Karpas-422 (cell line): Measurements from ENCODE around the gene LRRC8D. TPM values are rescaled to one million over a fixed set of nuclear protein-coding genes. Genes with fewer than 3 reads are reported as not detected.

Experiments
- DNase-seq: peaks from one replicate; pipeline ENCODE4 v3.0.0-alpha.2; 2015
- H2AFZ ChIP-seq: fragments of 200-600 bp; sonication (generic); 2 replicates; pipeline ENCODE4 v1.6.1; 2014; ENCODE audit warnings: antibody characterized with exemption, low read length, mixed read lengths
- H3K27ac ChIP-seq: fragments of 200-600 bp; sonication (generic); 2 replicates; pipeline ENCODE4 v1.5.1; 2014; ENCODE audit warnings: mild to moderate bottlenecking, low read length, moderate library complexity
- H3K27me3 ChIP-seq: fragments of 200-600 bp; sonication (generic); 2 replicates; pipeline ENCODE4 v1.6.1; 2014; ENCODE audit warnings: low read length, mixed read lengths
- H3K36me3 ChIP-seq: fragments of 200-600 bp; sonication (generic); 2 replicates; pipeline ENCODE4 v1.6.1; 2014; ENCODE audit warnings: low read length, mixed read lengths; ENCODE audit not compliant: insufficient read depth
- H3K4me1 ChIP-seq: fragments of 200-600 bp; sonication (generic); 2 replicates; pipeline ENCODE4 v1.6.1; 2014; ENCODE audit warnings: mild to moderate bottlenecking, low read length, mixed read lengths
- H3K4me2 ChIP-seq: fragments of 200-600 bp; sonication (generic); 2 replicates; pipeline ENCODE4 v1.6.1; 2014; ENCODE audit warnings: low read length, low read depth, mild to moderate bottlenecking; ENCODE audit not compliant: poor library complexity, severe bottlenecking
- H3K4me3 ChIP-seq: fragments of 200-600 bp; sonication (generic); 2 replicates; pipeline ENCODE4 v1.5.1; 2014; ENCODE audit warnings: mild to moderate bottlenecking, antibody characterized with exemption, low read length, mixed read lengths
- H3K79me2 ChIP-seq: fragments of 200-600 bp; sonication (generic); 2 replicates; pipeline ENCODE4 v1.6.1; 2014; ENCODE audit warnings: mild to moderate bottlenecking, low read length, mixed read lengths
- H3K9ac ChIP-seq: fragments of 200-600 bp; sonication (generic); 2 replicates; pipeline ENCODE4 v1.6.0; 2014; ENCODE audit warnings: low read length
- H3K9me2 ChIP-seq: fragments of 200-600 bp; sonication (generic), shearing (Covaris generic); replicated peaks from 2 replicates; pipeline ENCODE4 v1.6.0; 2014; ENCODE audit warnings: mild to moderate bottlenecking, low read length, moderate library complexity; ENCODE audit not compliant: insufficient read depth
- H3K9me3 ChIP-seq: fragments of 300-700, 200-600 bp; sonication (generic); 2 replicates; pipeline ENCODE4 v1.6.1; 2014; ENCODE audit warnings: low read length, mixed read lengths
- H4K20me1 ChIP-seq: fragments of 200-600 bp; sonication (generic); 2 replicates; pipeline ENCODE4 v1.6.1; 2014; ENCODE audit warnings: mild to moderate bottlenecking, antibody characterized with exemption, low read length, low read depth; ENCODE audit not compliant: insufficient read depth
- total RNA-seq: library from RNA; depleted of rRNA; stranded (reverse); fragments of >200 nt; shearing (Covaris generic); gene quantifications from 2 replicates; pipeline ENCODE4 v1.2.3, GENCODE V29; 2014; ENCODE audit warnings: low replicate concordance

Gene LRRC8D
- total RNA-seq, 1 experiment from 2014 or later = 48.9 TPM

GRCh38 chr1:89882348-89883029 is 61.7 kb downstream of the LRRC8D start:
- no peak overlapping the region for H3K4me2 ChIP-seq
- peaks cover 5% of the 10 kb centered on the region; the same call in 1 of the 2 replicates for H3K9me3 ChIP-seq
- H3K79me2 ChIP-seq = peaks cover 97% of the 10 kb centered on the region
- no peaks in the 10 kb centered on the region for H4K20me1 ChIP-seq
- DNase-seq = no peak
- no peak overlapping the region for H3K9ac ChIP-seq
- H2AFZ ChIP-seq = no peak overlapping the region
- H3K4me1 ChIP-seq = no peaks in the 10 kb centered on the region
- H3K4me3 ChIP-seq = no peak overlapping the region
- peaks cover 39% of the 10 kb centered on the region for H3K36me3 ChIP-seq
- no peaks in the 10 kb centered on the region for H3K27me3 ChIP-seq
- no peaks in the 10 kb centered on the region for H3K9me2 ChIP-seq
- no peak overlapping the region for H3K27ac ChIP-seq

GRCh38 chr1:89883030-89883379 is 62.2 kb downstream of the LRRC8D start:
- Histone ChIP-seq H2AFZ (no peak overlapping the region), H3K27ac (no peak overlapping the region), H3K27me3 (no peaks in the 10 kb centered on the region), H4K20me1 (no peaks in the 10 kb centered on the region), H3K4me3 (no peak overlapping the region), H3K9ac (no peak overlapping the region), H3K4me2 (no peak overlapping the region), H3K9me2 (no peaks in the 10 kb centered on the region), H3K9me3 (peaks cover 5% of the 10 kb centered on the region; the same call in 1 of the 2 replicates), H3K79me2 (peaks cover 97% of the 10 kb centered on the region), H3K4me1 (no peaks in the 10 kb centered on the region), H3K36me3 (peaks cover 34% of the 10 kb centered on the region)
- DNase-seq = no peak

GRCh38 chr1:89884718-89885596 is 64.1 kb downstream of the LRRC8D start:
- no peaks in the 10 kb centered on the region for H4K20me1 ChIP-seq
- no peak overlapping the region for H3K4me2 ChIP-seq

GRCh38 chr1:89887270-89887669 is 66.4 kb downstream of the LRRC8D start:
- Histone ChIP-seq H3K27ac (no peak overlapping the region), H3K9me3 (no peaks in the 10 kb centered on the region), H3K9me2 (no peaks in the 10 kb centered on the region), H3K4me1 (no peaks in the 10 kb centered on the region), H3K9ac (no peak overlapping the region), H3K27me3 (no peaks in the 10 kb centered on the region), H4K20me1 (no peaks in the 10 kb centered on the region), H3K4me3 (no peak overlapping the region), H3K4me2 (no peak overlapping the region), H3K36me3 (no peaks in the 10 kb centered on the region), H2AFZ (no peak overlapping the region), H3K79me2 (peaks cover 91% of the 10 kb centered on the region)
- no peak for DNase-seq

More at GRCh38 chr1:89884718-89885596, 64.1 kb downstream of the LRRC8D start:
- no peak overlapping the region for H3K4me3 ChIP-seq
- DNase-seq = no peak
- no peak overlapping the region for H2AFZ ChIP-seq
- H3K9me3 ChIP-seq = peaks cover 5% of the 10 kb centered on the region; the same call in 1 of the 2 replicates
- no peaks in the 10 kb centered on the region for H3K4me1 ChIP-seq
- no peak overlapping the region for H3K27ac ChIP-seq
- peaks cover 20% of the 10 kb centered on the region for H3K36me3 ChIP-seq
- no peak overlapping the region for H3K9ac ChIP-seq
- H3K27me3 ChIP-seq = no peaks in the 10 kb centered on the region
- peaks cover 93% of the 10 kb centered on the region for H3K79me2 ChIP-seq
- no peaks in the 10 kb centered on the region for H3K9me2 ChIP-seq

GRCh38 chr1:89887713-89888112 is 66.9 kb downstream of the LRRC8D start:
- Histone ChIP-seq H3K4me1 (no peaks in the 10 kb centered on the region), H3K36me3 (no peaks in the 10 kb centered on the region), H3K9me3 (no peaks in the 10 kb centered on the region), H3K4me3 (no peak overlapping the region), H3K4me2 (no peak overlapping the region), H3K27ac (no peak overlapping the region), H3K9me2 (no peaks in the 10 kb centered on the region), H3K79me2 (peaks cover 90% of the 10 kb centered on the region), H2AFZ (no peak overlapping the region), H3K9ac (no peak overlapping the region), H4K20me1 (no peaks in the 10 kb centered on the region), H3K27me3 (no peaks in the 10 kb centered on the region)
- DNase-seq = no peak

GRCh38 chr1:89888480-89889322 is 67.9 kb downstream of the LRRC8D start:
- no peaks in the 10 kb centered on the region for H3K9me2 ChIP-seq
- no peaks in the 10 kb centered on the region for H3K9me3 ChIP-seq
- H3K4me1 ChIP-seq = no peaks in the 10 kb centered on the region
- H3K4me3 ChIP-seq = no peak overlapping the region
- H4K20me1 ChIP-seq = no peaks in the 10 kb centered on the region
- H3K27ac ChIP-seq = no peak overlapping the region
- no peaks in the 10 kb centered on the region for H3K27me3 ChIP-seq
- no peak overlapping the region for H2AFZ ChIP-seq
- H3K36me3 ChIP-seq = no peaks in the 10 kb centered on the region
- no peak overlapping the region for H3K4me2 ChIP-seq
- no peak overlapping the region for H3K9ac ChIP-seq
- no peak for DNase-seq
- H3K79me2 ChIP-seq = peaks cover 90% of the 10 kb centered on the region

- Histone ChIP-seq H3K79me2 (peaks cover 90% of the 10 kb centered on the region), H3K4me2 (no peak overlapping the region), H4K20me1 (no peaks in the 10 kb centered on the region), H3K9ac (no peak overlapping the region), H3K4me1 (peaks cover 2% of the 10 kb centered on the region; the same call in 1 of the 2 replicates), H3K36me3 (no peaks in the 10 kb centered on the region), H2AFZ (no peak overlapping the region), H3K27me3 (no peaks in the 10 kb centered on the region), H3K4me3 (no peak overlapping the region), H3K9me3 (no peaks in the 10 kb centered on the region), H3K9me2 (no peaks in the 10 kb centered on the region), H3K27ac (no peak overlapping the region)
- DNase-seq = no peak
These were observed 68.4 kb downstream of the LRRC8D start for GRCh38 chr1:89889323-89889615.
